Neuronal stem cell (in vitro differentiated cells): ENCODE data around the gene TCAP.

Source experiments
- DNase-seq: peaks from one replicate; pipeline ENCODE4 v3.0.0-alpha.2; 2013; ENCODE audit warnings: low spot score
- H2AFZ ChIP-seq: one replicate; pipeline ENCODE4 v1.6.1; 2013; ENCODE audit warnings: mild to moderate bottlenecking, low read length, inconsistent platforms
- H2AK5ac ChIP-seq: 2 replicates; pipeline ENCODE4 v1.6.1; 2013; ENCODE audit warnings: low read depth, mild to moderate bottlenecking, inconsistent platforms, low read length, moderate library complexity, mixed read lengths
- H2BK120ac ChIP-seq: 2 replicates; pipeline ENCODE4 v1.6.1; 2013; ENCODE audit warnings: low read depth, mild to moderate bottlenecking, inconsistent platforms, low read length, moderate library complexity, mixed read lengths
- H2BK12ac ChIP-seq: one replicate; pipeline ENCODE4 v1.6.1; 2013; ENCODE audit warnings: low read length, inconsistent platforms
- H2BK15ac ChIP-seq: 2 replicates; pipeline ENCODE4 v1.6.1; 2013; ENCODE audit warnings: mild to moderate bottlenecking, low read length, inconsistent platforms, mixed read lengths
- H2BK5ac ChIP-seq: one replicate; pipeline ENCODE4 v1.6.1; 2013; ENCODE audit warnings: inconsistent platforms, mild to moderate bottlenecking, low read length, moderate library complexity
- H3K14ac ChIP-seq: one replicate; pipeline ENCODE4 v1.6.1; 2013; ENCODE audit warnings: low read length, inconsistent platforms
- H3K18ac ChIP-seq: 2 replicates; pipeline ENCODE4 v1.6.1; 2013; ENCODE audit warnings: low read length, inconsistent platforms
- H3K23ac ChIP-seq: 2 replicates; pipeline ENCODE4 v1.6.1; 2013; ENCODE audit warnings: low read depth, mild to moderate bottlenecking, mixed read lengths, low read length, inconsistent platforms; ENCODE audit not compliant: poor library complexity
- H3K27ac ChIP-seq: replicated peaks from 3 replicates; pipeline ENCODE4 v1.5.1; 2013; ENCODE audit warnings: low read length, inconsistent platforms
- H3K27me3 ChIP-seq, 3 experiments: 2 replicates each; pipeline ENCODE4 v1.6.1; 2013; ENCODE audit warnings: low read length in 3 of 3, mild to moderate bottlenecking in 2 of 3, inconsistent platforms in 1 of 3, low read depth in 1 of 3, mixed read lengths in 1 of 3, moderate library complexity in 1 of 3; ENCODE audit not compliant: control insufficient read depth in 3 of 3, insufficient read depth in 3 of 3
- H3K36me3 ChIP-seq, 2 donors: replicated peaks in 1 of 2; 2 replicates each; pipeline ENCODE4 v1.6.1; 2013; ENCODE audit warnings: low read length in 2 of 2; ENCODE audit not compliant: control insufficient read depth in 2 of 2, insufficient read depth in 2 of 2
- H3K4ac ChIP-seq: 2 replicates; pipeline ENCODE4 v1.6.1; 2013; ENCODE audit warnings: inconsistent platforms, mild to moderate bottlenecking, low read length, moderate library complexity
- H3K4me1 ChIP-seq, 2 donors: 1 replicate in 1 of 2; 2 replicates in 1 of 2; pipeline ENCODE4 v1.6.1; 2013; ENCODE audit warnings: low read length in 2 of 2, low read depth in 1 of 2; ENCODE audit not compliant: control insufficient read depth in 2 of 2, insufficient read depth in 1 of 2
- H3K4me2 ChIP-seq: one replicate; pipeline ENCODE4 v1.6.1; 2013; ENCODE audit warnings: mild to moderate bottlenecking, low read length, inconsistent platforms; ENCODE audit not compliant: insufficient read depth, poor library complexity, severe bottlenecking
- H3K4me3 ChIP-seq, 2 donors: 2 replicates each; pipeline ENCODE4 v1.5.1; 2013; ENCODE audit warnings: low read length in 2 of 2, mild to moderate bottlenecking in 2 of 2, inconsistent platforms in 1 of 2, moderate library complexity in 1 of 2
- H3K79me1 ChIP-seq: one replicate; pipeline ENCODE4 v1.6.1; 2013; ENCODE audit warnings: low read depth, mild to moderate bottlenecking, inconsistent platforms, low read length, moderate library complexity
- H3K9ac ChIP-seq: one replicate; pipeline ENCODE4 v1.6.1; 2013; ENCODE audit warnings: mild to moderate bottlenecking, low read depth, low read length, inconsistent platforms; ENCODE audit not compliant: poor library complexity
- H3K9me3 ChIP-seq, 2 donors: replicated peaks in 1 of 2; 2 replicates each; pipeline versions ENCODE3 to v1.6.1; 2013; ENCODE audit warnings: low read length in 2 of 2, mild to moderate bottlenecking in 2 of 2, inconsistent platforms in 1 of 2, low read depth in 1 of 2, mixed read lengths in 1 of 2, moderate library complexity in 1 of 2; ENCODE audit not compliant: control insufficient read depth in 2 of 2, insufficient read depth in 1 of 2
- H4K8ac ChIP-seq: one replicate; pipeline ENCODE4 v1.6.1; 2013; ENCODE audit warnings: low read depth, mild to moderate bottlenecking, inconsistent platforms, low read length, moderate library complexity
- H4K91ac ChIP-seq: one replicate; pipeline ENCODE4 v1.6.1; 2013; ENCODE audit warnings: low read length, low read depth, mild to moderate bottlenecking, inconsistent platforms; ENCODE audit not compliant: poor library complexity
- WGBS, 2 donors: extraction: QIAGEN DNeasy Blood & Tissue Kit; methylation state at CpG; one replicate each; pipeline ENCODE4 v1.1.7; 2013; ENCODE audit warnings: missing lambda C conversion rate in 2 of 2, mixed read lengths in 1 of 2; ENCODE audit not compliant: insufficient read length in 2 of 2, insufficient replicate concordance in 1 of 2; ENCODE audit errors: extremely low coverage in 2 of 2; 5-methylcytosine and 5-hydroxymethylcytosine counted together

Gene TCAP

GRCh38 chr17:39663688-39664580 is 1.2 kb upstream of the TCAP start:
- H4K8ac ChIP-seq: peak overlapping the region; percentile 65
- H4K91ac ChIP-seq: no peak overlapping the region
- no peaks in the 10 kb centered on the region for H3K9me3 ChIP-seq
- no peak overlapping the region for H3K4me3 ChIP-seq
- H2BK12ac ChIP-seq: no peak overlapping the region
- H3K79me1 ChIP-seq: peaks cover 12% of the 10 kb centered on the region
- no peak for DNase-seq
- WGBS, 2 donors: no CpG with 5 or more reads among the region's 17 CpGs
- no peak overlapping the region for H2BK15ac ChIP-seq
- no peak overlapping the region for H3K14ac ChIP-seq
- H3K4ac ChIP-seq: no peak overlapping the region
- peak overlapping the region; percentile 87 for H2BK5ac ChIP-seq
- no peak overlapping the region for H3K27ac ChIP-seq
- H2AK5ac ChIP-seq: peak overlapping the region; percentile 96
- H3K18ac ChIP-seq: peak overlapping the region; percentile 89
- no peak overlapping the region for H2AFZ ChIP-seq
- H3K27me3 ChIP-seq: peaks cover 0 to 25% (median 4%) of the 10 kb centered on the region in 3 experiments
- H3K4me2 ChIP-seq: peak overlapping the region; percentile 25
- H3K23ac ChIP-seq: peak overlapping the region; percentile 65
- peaks cover 8 to 27% of the 10 kb centered on the region in 2 donors for H3K4me1 ChIP-seq
- peak overlapping the region; percentile 24 for H3K9ac ChIP-seq
- peaks cover 24 to 40% of the 10 kb centered on the region in 2 donors for H3K36me3 ChIP-seq
- H2BK120ac ChIP-seq: no peak overlapping the region

- Histone ChIP-seq H2BK120ac (no peak overlapping the region), H3K27ac (no peak overlapping the region), H2AFZ (no peak overlapping the region), H3K4ac (peak overlapping the region; percentile 37), H2BK15ac (peak overlapping the region; percentile 74), H2BK12ac (peak overlapping the region; percentile 73), H2AK5ac (peak overlapping the region; percentile 99), H3K9ac (no peak overlapping the region), H2BK5ac (peak overlapping the region; percentile 53), H3K79me1 (peaks cover 6% of the 10 kb centered on the region), H3K4me2 (no peak overlapping the region), H3K14ac (peak overlapping the region; percentile 82), H3K18ac (peak overlapping the region; percentile 83), H3K36me3 (peaks cover 14 to 23% of the 10 kb centered on the region in 2 donors), H3K4me3 (no peak overlapping the region), H3K4me1 (peaks cover 8 to 27% of the 10 kb centered on the region in 2 donors), H3K23ac (peak overlapping the region; percentile 65), H4K91ac (no peak overlapping the region), H4K8ac (no peak overlapping the region), H3K9me3 (no peaks in the 10 kb centered on the region), H3K27me3 (peaks cover 0 to 36% (median 20%) of the 10 kb centered on the region in 3 experiments)
- WGBS, 2 donors: no CpG with 5 or more reads among the region's 17 CpGs
- no peak for DNase-seq
These were observed 584 bp downstream of the TCAP start for GRCh38 chr17:39665642-39666224.

DNA sequence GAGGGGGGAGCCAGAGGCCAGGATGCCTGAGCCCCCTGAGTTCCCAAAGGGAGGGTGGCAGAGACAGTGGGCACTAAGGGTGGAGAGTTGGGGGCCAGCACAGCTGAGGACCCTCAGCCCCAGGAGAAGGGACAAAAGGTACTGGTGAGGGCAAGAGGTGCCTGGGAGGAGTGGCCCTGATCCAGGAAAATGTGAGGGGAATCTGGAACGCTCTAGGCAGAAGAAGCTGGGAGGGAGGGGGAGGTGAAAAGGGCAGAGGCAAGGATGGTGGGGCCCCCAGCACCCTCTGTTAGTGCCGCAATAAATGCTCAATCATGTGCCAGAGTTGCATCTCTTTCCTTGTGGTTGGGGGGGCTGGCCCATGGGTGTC is 1.1 kb downstream of the TCAP start:
- no peak for DNase-seq
- Histone ChIP-seq H3K23ac (peak overlapping the region; percentile 65), H3K36me3 (peaks cover 9 to 18% of the 10 kb centered on the region in 2 donors), H2BK120ac (no peak overlapping the region), H2AK5ac (peak overlapping the region; percentile 99), H3K9ac (no peak overlapping the region), H3K79me1 (peaks cover 6% of the 10 kb centered on the region), H4K91ac (no peak overlapping the region), H2BK15ac (peak overlapping the region; percentile 85), H3K27me3 (peaks cover 0 to 37% (median 20%) of the 10 kb centered on the region in 3 experiments), H3K4me3 (no peak overlapping the region), H2BK5ac (peak overlapping the region; percentile 53), H3K14ac (no peak overlapping the region), H2BK12ac (peak overlapping the region; percentile 73), H3K9me3 (no peaks in the 10 kb centered on the region), H4K8ac (no peak overlapping the region), H3K18ac (peak overlapping the region; percentile 70), H3K4me2 (no peak overlapping the region), H3K4ac (no peak overlapping the region), H3K27ac (no peak overlapping the region), H3K4me1 (peaks cover 8 to 27% of the 10 kb centered on the region in 2 donors), H2AFZ (no peak overlapping the region)
- no CpG with 5 or more reads among the region's 2 CpGs for WGBS, 2 donors
